Rectal smooth muscle tissue (tissue), 1 donor: ENCODE measurements around the gene SKAP1.

Source experiments
- H3K27ac ChIP-seq: one replicate; pipeline ENCODE4 v1.7.0; 2013; ENCODE audit warnings: low read depth, low read length, inconsistent platforms
- H3K27me3 ChIP-seq: one replicate; pipeline ENCODE4 v1.7.0; 2013; ENCODE audit warnings: low read length; ENCODE audit not compliant: control insufficient read depth, insufficient read depth
- H3K36me3 ChIP-seq: one replicate; pipeline ENCODE4 v1.7.0; 2013; ENCODE audit warnings: low read length; ENCODE audit not compliant: control insufficient read depth, insufficient read depth
- H3K4me1 ChIP-seq: one replicate; pipeline ENCODE4 v1.7.0; 2013; ENCODE audit warnings: low read length; ENCODE audit not compliant: control insufficient read depth, insufficient read depth
- H3K4me3 ChIP-seq: one replicate; pipeline ENCODE4 v1.7.0; 2013; ENCODE audit warnings: low read length
- H3K9ac ChIP-seq: one replicate; pipeline ENCODE4 v1.7.0; 2013; ENCODE audit warnings: low read length

Gene SKAP1

GRCh38 chr17:48173191-48173984 lies 256.6 kb downstream of the SKAP1 start:
- H3K36me3 ChIP-seq: no peaks in the 10 kb centered on the region
- no peak overlapping the region for H3K27ac ChIP-seq
- H3K27me3 ChIP-seq: no peaks in the 10 kb centered on the region
- no peaks in the 10 kb centered on the region for H3K4me1 ChIP-seq
- H3K4me3 ChIP-seq: no peak overlapping the region
- no peak overlapping the region for H3K9ac ChIP-seq

GRCh38 chr17:48169926-48170325 lies 260.1 kb downstream of the SKAP1 start:
- Histone ChIP-seq H3K4me3 (no peak overlapping the region), H3K27me3 (no peaks in the 10 kb centered on the region), H3K27ac (no peak overlapping the region), H3K9ac (no peak overlapping the region), H3K4me1 (no peaks in the 10 kb centered on the region), H3K36me3 (no peaks in the 10 kb centered on the region)

GRCh38 chr17:48163809-48164208 lies 266.2 kb downstream of the SKAP1 start:
- Histone ChIP-seq H3K27ac (no peak overlapping the region), H3K4me3 (no peak overlapping the region), H3K36me3 (no peaks in the 10 kb centered on the region), H3K27me3 (no peaks in the 10 kb centered on the region), H3K4me1 (no peaks in the 10 kb centered on the region), H3K9ac (no peak overlapping the region)

- H3K36me3 ChIP-seq: no peaks in the 10 kb centered on the region
- H3K27ac ChIP-seq: no peak overlapping the region
- H3K4me1 ChIP-seq: no peaks in the 10 kb centered on the region
- no peak overlapping the region for H3K9ac ChIP-seq
- H3K27me3 ChIP-seq: no peaks in the 10 kb centered on the region
- no peak overlapping the region for H3K4me3 ChIP-seq
These were observed 267.0 kb downstream of the SKAP1 start for GRCh38 chr17:48162946-48163506.

- Histone ChIP-seq H3K27me3 (no peaks in the 10 kb centered on the region), H3K27ac (no peak overlapping the region), H3K4me3 (no peak overlapping the region), H3K4me1 (no peaks in the 10 kb centered on the region), H3K36me3 (no peaks in the 10 kb centered on the region), H3K9ac (no peak overlapping the region)
These were observed 267.6 kb downstream of the SKAP1 start for GRCh38 chr17:48162306-48162934.

GRCh38 chr17:48161127-48161905 lies 268.7 kb downstream of the SKAP1 start:
- Histone ChIP-seq H3K4me3 (no peak overlapping the region), H3K27me3 (no peaks in the 10 kb centered on the region), H3K4me1 (no peaks in the 10 kb centered on the region), H3K36me3 (no peaks in the 10 kb centered on the region), H3K9ac (no peak overlapping the region), H3K27ac (no peak overlapping the region)

GRCh38 chr17:48160177-48161081 lies 269.6 kb downstream of the SKAP1 start:
- H3K27me3 ChIP-seq: no peaks in the 10 kb centered on the region
- H3K27ac ChIP-seq: no peak overlapping the region
- H3K9ac ChIP-seq: no peak overlapping the region
- no peak overlapping the region for H3K4me3 ChIP-seq
- H3K36me3 ChIP-seq: no peaks in the 10 kb centered on the region
- H3K4me1 ChIP-seq: no peaks in the 10 kb centered on the region

- H3K36me3 ChIP-seq: no peaks in the 10 kb centered on the region
- no peaks in the 10 kb centered on the region for H3K27me3 ChIP-seq
- no peak overlapping the region for H3K9ac ChIP-seq
- no peak overlapping the region for H3K27ac ChIP-seq
- no peaks in the 10 kb centered on the region for H3K4me1 ChIP-seq
- H3K4me3 ChIP-seq: no peak overlapping the region
These were observed 270.8 kb downstream of the SKAP1 start for GRCh38 chr17:48159232-48159631.

- Histone ChIP-seq H3K9ac (no peak overlapping the region), H3K27me3 (no peaks in the 10 kb centered on the region), H3K4me3 (no peak overlapping the region), H3K4me1 (no peaks in the 10 kb centered on the region), H3K27ac (no peak overlapping the region), H3K36me3 (no peaks in the 10 kb centered on the region)
These were observed 274.0 kb downstream of the SKAP1 start for GRCh38 chr17:48155889-48156611.

- Histone ChIP-seq H3K9ac (no peak overlapping the region), H3K27ac (no peak overlapping the region), H3K27me3 (peaks cover 5% of the 10 kb centered on the region), H3K4me1 (no peaks in the 10 kb centered on the region), H3K36me3 (no peaks in the 10 kb centered on the region), H3K4me3 (no peak overlapping the region)
These were observed 276.2 kb downstream of the SKAP1 start for GRCh38 chr17:48153691-48154358.

- Histone ChIP-seq H3K27ac (no peak overlapping the region), H3K9ac (no peak overlapping the region), H3K4me3 (no peak overlapping the region), H3K4me1 (no peaks in the 10 kb centered on the region), H3K27me3 (peaks cover 5% of the 10 kb centered on the region), H3K36me3 (no peaks in the 10 kb centered on the region)
These were observed 277.7 kb downstream of the SKAP1 start for GRCh38 chr17:48152289-48152688.
